HG03025 (cell line): ENCODE data around the gene EPHA4.

Experiments
- ATAC-seq: cut with Tn5 transposase; IDR thresholded peaks from one replicate; pipeline ENCODE4 v1.9.1; 2021; ENCODE audit warnings: mild to moderate bottlenecking, moderate library complexity; ENCODE audit not compliant: unreplicated experiment, low FRiP score

Gene EPHA4

DNA sequence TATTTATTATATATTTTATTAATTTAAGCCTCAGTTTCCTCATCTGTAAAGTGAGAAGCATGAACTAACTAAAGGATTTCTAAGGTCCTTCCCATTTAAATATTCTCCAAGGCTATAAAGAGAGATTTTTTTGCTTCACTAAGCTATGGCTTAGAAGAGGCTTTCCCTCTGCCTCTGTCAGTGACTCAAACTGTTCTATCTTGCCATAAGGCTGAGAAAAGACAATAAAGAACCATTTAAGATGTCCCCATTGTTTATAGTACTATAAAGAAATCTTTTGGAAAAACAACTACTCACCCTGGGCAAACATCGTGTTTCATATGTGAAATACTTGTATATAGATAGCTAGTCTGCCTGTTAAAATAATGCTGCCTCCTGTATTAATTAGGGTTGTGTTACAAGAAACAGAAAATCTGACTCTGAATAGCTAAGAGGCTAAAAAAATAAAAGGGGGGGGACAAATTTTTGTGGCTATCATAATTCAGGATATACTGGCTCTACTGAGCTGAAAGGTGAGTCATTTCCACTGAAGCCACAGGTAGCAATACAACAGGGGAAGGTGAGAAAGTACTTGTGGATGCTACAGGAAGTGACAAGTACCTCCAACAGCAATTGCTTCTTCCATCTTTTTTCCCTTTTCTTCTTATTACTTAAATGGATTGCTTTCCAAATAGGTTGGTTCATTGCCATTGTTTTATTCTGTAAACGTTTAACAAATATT is 25.4 kb downstream of the EPHA4 start:
- ATAC-seq, result no peak

DNA sequence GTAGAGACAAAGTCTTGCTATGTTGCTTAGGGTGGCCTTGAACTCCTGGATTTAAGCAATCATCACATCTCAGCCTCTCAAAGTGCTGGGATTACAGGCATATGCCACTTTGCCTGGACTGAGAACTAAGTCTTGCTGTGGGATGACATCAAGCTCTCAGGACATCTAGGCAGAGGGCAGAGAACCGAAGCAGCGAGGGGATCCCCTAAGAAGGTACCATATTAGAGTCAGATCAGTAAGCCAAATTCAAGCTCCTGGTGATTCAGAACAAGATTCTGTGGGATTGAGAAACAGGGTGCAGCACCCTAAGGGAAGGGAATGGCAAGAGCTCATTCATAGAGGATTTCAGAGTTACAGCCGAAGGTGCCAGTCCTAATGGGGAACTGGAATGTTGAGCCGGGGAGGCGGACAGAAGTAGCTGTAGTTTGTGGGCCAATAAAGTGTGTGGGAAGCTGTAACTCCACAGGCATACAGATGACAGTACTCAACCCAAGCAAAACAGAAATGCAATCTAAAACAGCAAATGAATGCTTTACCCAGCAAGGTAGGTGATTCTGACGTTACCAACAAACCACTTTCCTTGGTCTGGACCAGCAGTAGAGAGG is 30.9 kb downstream of the EPHA4 start:
- no peak for ATAC-seq

DNA sequence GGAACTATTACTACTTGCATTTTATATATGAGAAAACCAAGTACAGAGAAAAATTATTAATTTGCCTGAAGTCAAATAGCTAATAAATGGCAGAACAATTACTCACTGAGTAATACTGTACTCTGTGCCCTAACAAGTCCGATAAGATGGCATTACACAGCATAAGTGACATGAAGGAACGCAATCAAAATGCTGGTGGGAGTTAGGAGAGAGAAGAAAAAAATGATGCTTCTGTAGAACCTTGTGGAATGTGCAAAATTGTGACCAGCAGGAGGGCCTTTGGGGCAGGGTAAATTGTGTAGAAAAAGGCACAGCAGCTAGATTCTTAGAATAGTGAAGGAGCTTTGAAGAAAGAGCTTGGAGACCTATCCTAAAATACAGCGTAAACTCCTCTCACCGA is 32.9 kb downstream of the EPHA4 start:
- ATAC-seq, result no peak

DNA sequence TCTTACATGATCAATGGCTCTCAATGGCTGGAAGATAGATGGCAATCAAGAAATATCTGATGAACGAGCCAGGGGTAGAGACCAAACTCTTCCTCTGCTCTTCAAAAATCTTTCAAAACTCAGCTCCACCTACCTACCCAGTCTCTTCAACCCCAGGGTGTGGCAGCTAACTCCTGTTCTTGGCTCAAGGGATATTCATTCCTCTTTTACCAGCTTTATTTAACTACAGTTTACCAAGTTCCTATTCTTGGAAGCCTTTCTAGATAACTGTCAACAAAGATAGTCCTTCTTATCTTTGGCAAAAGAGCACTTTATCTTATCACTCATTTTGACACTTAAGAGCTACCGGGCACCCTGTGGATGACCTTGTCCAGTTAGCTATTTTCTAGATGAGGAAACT is 36.3 kb downstream of the EPHA4 start:
- no peak for ATAC-seq

DNA sequence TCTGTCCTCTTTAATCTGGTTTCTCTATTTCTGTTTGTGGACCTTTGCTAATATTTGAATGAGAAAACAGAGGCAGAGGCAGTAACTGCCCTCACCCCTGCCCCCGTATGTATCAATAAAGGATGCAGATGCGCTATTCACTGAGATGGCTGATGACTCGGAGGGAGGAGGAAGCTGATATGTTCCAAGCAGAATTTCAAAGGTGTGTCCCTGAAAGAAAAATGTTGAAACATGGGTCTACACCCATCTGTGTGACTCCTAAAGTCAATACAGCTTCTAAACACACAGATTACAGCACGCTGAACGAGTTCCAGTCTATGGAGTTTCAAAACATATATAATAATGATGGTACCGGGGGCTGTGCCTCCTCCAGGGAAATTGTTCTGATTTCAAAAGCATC is 38.8 kb downstream of the EPHA4 start:
- ATAC-seq, result no peak

DNA sequence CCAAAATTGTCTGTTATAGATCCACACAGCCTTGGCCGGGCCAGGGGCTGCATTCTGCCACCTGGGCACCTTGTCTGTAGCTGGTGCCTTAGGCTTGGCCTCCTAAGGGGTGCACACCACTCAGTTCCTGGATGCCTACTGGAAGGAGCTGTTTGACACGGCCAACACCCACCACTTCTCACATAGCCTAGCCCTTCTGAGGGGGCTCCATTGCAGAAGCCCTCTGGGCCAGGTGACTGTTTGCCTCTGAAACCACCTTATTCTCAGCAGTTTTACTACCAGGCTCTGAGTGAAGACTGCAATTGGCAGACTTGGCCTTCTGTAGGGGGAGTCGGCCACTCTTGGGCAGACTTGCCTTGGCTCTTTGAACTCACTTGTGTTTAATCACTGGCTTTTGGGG is 39.5 kb downstream of the EPHA4 start:
- no peak for ATAC-seq

DNA sequence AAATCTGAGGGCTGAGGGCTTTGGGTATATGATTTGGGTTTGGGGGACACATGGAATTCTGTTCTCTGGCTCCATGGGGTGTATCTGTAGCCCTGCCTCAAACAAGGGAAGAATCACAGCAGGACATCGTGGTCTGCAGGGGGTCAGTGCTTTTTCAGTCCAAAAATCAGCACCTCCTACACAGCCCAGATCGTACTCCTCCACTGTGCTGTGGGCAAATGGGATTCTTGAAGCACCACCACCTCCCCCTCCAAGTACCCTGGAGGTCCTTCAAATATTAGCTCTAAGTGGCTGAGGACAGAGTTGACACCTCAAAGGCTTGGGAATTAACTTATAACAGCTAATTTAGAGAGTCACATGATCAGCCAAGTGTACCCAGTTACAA is 41.5 kb downstream of the EPHA4 start:
- no peak for ATAC-seq

DNA sequence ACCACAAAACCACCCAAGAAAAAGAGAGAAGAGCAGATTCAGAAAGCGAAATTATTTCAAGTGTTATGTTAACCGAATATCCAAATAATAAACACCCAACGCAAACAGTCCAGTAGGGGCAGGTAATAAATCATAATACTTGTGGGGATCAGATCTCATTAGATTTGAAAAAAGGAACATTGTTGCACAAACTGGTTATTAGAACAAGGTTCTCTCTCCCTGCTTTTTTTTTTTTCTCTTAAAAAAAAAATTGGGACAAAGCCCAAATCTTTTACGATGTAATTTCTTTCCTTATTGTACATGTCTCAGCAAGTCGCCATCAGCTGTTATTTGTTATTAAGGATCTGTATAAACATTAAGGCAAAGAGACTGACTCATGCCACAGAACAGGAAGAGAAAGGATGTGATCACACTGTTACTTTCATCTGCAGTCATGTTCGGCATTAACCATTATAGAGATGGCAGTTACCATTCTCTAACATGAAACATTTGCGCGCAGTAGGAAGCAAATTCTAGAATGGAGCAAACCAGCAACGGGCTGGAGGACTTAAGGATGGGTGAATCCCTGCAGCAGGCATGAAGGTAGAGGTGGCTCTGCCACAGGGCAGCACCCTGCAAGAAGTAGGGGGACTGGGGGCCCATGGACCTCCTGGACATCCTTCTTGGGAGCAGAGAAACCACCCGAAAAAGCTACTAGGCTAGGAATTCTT is 42.0 kb downstream of the EPHA4 start:
- no peak for ATAC-seq

DNA sequence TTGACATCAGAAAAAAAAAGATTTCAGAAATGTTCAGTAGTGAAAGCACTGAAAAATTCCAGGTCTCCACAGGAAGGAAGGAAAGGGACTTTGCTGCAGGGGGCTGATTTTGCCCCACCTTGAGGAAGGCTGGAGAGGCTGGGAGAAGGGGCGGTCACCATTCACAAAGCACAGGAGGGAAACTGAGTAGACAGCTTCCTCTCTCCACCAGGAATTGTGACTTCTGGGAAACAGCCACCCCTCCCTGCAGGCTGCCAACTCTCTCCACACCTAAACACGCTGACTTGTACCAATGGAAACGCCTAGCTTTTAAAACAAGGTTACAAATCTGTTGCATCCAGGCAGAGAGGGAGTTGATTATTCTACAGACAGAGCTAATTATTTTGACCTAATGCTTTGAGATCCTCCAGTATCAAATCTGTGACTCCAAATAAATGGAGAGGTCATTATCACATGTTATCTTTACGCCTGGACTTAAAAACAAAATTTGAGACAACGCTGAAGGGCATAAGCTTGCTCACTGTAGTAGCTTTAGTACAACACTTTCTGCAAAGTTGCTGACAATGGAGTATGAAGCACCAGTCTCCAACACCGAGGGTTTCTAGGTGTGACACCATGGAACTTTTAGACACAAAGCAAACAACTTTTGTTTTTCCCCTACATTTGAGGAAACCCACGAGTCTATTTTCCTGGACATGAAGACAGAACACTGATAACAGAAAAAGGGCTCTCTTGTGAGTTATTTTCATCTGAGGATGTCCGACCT is 42.7 kb downstream of the EPHA4 start:
- no peak for ATAC-seq

DNA sequence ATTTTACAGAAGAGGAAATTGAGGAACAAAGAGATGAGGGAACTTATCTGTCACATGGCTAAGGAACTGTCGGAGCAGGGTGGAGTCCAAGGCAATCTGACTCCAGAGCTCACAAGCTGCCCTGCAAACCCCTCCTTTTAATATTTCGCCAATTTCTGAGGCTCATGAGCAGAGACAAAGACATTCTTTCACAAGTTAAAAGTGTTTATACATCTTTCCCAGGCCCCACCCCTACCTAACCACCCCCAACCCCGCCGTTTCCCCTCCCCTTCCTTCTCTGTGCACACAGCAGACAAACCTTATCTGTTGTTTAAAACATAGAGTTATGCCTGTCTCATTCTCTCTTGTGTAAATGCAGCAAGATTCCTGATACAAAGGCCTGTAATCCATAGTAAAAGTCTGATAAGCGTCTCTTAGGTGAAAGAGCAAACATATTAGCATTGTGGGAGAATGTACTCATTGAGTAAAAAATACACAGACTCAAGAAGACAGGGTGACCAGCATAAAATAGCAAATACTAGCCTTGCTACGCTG is 44.3 kb downstream of the EPHA4 start:
- no peak for ATAC-seq

DNA sequence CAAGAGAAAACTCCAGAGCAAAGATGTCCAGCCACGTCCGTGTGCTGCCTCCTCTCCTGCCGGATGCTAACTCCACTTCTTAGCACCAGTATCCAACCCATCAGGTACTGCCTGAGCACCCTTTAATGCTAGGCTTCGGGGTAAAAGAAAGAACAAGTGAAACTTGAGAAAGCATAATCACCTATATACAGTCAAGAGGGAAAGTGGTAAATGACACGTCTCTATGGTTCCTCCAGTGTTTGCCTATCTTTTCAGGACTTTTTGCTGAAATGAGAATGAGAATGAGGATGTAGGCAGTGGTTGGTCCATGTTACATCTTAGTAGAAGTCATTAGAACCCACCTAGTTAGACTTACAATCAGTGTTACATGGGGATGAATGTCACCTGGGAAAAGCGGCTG is 47.9 kb downstream of the EPHA4 start:
- ATAC-seq, result no peak

DNA sequence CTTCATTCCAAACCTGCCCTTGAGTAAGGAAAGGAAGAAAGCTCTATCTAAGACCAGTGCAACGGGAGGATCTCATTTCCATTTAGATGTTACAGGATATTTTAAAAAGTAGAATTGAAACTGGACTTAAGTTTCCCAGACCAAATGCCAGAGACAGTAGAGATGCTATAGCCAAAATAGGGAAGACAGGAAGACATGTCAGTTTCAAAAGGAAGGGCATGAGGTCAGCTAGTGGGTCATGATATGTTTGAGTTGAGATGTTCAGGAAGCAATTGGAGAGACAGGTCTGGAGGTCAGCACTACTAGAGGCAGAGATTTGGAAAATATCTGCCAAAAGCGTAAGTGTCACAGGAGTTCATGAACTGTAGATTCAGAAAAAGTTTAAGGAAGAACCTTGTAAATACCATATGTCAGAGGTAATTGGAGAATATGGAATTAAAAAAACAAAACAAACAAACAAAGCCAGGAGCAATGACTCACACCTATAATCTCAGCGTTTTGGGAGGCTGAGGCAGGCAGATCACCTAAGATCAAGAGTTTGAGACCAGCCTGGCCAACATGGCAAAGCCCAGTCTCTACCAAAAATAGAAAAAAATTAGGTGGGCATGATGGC is 50.8 kb downstream of the EPHA4 start:
- ATAC-seq, result no peak

DNA sequence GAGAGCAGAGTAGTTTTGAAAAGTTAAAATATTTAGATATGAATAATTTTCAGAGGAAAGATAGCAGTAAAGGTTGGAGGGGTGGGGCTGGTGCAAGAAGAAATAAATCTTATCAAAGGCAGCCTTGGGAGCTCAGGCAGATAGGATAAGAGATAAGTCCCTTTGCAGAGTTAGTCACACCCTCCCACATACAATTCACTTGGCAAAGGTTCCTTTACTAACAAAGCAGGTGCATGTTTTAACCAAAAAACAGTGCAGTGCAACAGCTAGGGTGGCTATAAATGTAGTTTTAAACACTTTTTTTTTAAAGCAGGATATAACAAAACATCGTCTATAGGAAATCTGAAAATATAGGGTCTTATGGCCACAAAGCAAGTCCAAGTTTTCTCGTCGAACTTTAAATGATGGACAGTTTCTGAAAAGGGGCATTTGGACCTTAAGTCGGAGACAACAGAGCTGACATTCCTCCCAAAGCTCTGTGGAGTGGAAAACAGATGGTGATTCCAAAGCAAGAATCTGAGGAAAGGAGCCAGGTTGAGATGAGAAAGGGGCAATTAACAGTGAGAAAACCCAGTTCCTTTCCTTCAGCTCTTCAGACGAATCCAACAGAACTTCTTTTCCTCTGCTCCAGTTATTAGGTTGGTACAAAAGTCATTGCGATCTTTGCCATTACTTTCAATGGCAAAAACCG is 53.0 kb downstream of the EPHA4 start:
- no peak for ATAC-seq

DNA sequence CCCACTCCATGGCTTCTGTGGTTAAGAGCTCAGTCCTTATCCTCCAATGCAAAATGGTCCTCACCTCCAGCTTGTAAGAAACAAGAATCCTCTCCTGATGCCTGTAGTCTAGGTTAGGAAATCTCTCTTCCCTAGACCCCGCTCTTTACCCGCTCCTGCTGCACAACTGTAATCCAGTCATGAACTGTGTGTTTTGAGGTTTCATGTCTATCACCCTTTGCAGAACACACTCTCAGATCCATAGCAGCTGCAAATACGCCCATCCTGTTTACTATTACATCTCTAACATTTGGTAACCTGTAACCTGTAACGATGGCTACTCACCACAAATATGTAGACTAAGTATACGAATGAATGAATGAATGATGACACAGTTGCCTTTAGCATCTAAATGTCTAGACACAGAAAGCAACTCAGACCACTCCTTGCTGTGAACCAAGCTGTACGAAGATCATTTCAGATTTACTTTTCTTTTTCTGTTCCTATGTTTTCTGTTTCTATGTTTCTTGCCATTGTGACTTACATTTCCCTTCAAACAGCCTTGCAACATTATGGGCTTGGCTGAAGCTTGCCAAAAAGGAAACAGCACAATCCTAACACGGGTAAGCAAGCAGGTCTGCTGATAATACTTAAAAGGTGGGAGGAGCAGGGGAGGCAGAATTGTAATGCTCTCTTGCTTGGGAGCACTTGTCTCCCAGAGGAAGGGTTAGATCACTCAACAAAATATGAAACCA is 53.7 kb downstream of the EPHA4 start:
- peak; percentile 73 for ATAC-seq

DNA sequence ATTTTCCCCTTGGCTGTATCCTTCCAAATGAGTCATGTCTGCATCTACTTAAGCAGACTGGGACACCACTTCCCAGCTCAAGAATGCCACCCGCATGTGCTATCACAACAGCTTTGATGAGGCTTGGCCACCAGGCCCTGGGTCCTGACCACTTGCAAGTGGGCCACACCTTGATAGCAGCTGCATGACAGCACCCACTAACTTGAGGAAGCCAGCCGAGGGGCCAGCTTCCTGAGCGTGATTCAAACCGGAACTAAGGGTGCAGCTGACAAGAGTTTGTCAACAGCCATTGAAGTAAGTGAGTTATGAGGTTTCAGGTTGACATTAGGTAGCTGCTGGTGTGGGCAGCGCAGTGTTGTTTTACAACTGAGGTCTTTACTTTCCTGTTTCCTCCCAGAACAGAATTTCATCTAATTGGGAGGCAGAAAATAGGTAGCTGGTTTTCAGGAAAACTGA is 54.4 kb downstream of the EPHA4 start:
- peak; percentile 90 for ATAC-seq

DNA sequence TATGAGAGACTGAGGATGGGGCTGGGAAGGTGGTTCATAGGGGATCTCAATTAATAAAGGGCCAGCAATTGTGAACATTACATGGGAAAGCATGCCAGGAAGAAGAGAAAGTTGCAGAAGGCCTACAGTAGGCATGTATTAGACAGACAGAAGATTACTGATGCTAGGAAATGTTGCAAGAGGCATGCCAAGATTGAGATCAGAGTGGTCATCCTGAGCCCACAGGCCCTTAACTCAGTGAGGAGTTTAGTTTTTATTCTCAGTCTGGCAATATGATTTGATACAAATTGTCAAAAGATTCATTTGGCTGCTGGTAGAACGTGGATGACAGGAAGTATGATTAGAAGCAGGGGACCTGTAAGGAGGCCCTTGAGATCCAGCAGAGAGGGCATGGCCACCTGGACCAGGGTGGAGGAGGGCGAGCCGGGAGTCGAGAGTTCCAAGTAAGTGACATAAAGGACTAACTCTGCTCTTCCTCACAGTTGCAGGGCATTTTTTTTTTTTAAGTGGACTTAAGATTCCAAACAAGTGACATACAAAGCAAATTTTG is 54.9 kb downstream of the EPHA4 start:
- ATAC-seq, result no peak

DNA sequence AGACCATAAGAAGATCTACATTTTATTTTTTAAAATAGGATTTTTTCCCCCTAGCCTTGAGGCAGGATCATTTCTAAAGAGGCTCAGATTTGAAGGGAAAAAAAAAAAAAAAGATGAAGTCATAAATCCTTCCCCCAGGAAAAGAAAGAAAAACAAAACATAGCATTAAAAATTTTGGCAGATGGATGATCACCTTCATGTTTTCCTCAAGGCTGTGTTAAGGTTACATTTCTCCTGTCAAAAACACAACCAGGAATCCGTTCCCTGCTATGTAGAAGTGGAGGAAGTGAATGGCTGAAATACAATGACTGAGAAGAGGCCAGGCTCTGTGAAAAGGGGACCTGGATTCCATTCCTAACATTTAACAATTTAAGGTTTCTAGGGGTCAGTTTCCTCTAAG is 56.2 kb downstream of the EPHA4 start:
- ATAC-seq, result no peak

DNA sequence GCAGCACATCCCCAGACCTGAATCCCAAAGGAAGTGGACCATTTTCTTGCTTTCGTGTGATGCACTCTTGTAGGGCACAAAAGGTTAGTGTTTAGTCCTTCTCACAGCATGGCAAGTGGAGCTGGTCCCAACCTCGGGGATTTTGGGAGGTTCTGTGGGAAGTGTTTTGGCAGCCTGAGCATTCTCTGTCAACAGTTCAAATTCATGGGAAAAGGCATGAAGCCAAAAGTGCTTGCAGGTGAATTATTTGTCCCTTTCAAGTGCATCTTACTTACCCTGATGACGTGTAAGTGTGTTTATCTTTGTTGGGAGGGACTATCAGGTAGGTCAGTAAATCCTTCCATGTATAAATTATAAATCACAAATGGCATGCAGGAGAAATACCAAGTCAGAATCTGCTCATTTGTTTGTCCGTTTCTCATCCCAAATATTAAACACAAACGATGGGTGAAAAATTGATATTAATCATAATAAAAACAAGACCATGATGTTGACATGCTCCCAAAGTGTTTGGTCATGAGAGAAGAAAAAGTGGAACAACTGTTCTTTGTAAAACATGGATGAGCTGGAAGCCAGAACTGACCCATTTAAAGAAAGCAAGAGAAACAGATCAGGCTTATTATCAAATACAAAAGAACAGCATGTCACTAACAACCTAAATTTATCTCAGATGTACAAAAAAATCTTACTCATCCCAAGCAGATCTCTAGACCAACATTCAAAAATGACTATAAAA is 57.6 kb downstream of the EPHA4 start:
- no peak for ATAC-seq
